Stimulated activated CD4-positive, alpha-beta T cell treated with anti-CD3 and anti-CD28 coated beads, TNF-alpha, amount 100 ng/mL, for 24 hours (primary cell): ENCODE results near the gene GFRA1.
"Not testable (repeated sequence)": the region's sequence is repeated elsewhere in the genome, so short reads cannot be mapped to it uniquely, and the experiment has no call there.

Source experiments
- DNase-seq, 3 experiments: peaks; one replicate each; pipeline ENCODE4 v3.0.0-alpha.2; 2020; ENCODE audit warnings: low read depth in 3 of 3

GFRA1 gene

DNA sequence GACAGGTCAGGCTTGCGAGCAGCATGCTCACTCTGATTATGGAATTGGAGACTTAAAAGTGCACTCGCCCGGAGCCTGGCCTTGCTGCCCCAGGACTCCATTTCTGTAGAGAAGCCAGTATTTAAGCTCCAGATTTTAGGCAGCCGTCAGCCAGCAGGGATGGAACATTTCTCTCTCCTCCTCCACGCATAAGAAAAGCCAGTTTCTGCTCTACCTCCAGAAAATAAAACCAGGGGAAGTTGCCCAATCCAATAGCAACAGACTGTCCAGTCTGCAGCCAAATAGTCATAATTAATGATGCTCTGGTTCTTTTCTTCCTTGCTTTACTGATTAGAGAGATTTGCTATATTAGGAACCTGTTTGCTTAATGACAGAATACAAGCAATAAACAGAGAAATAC is 203.2 kb downstream of the GFRA1 start:
- no peak for DNase-seq

GRCh38 chr10:116067825-116068224 is 205.2 kb downstream of the GFRA1 start:
- DNase-seq: no peak

- DNase-seq: no peak
These were observed 209.9 kb downstream of the GFRA1 start for GRCh38 chr10:116063107-116063506.

- no peak for DNase-seq
These were observed 212.1 kb downstream of the GFRA1 start for GRCh38 chr10:116060864-116061263.

GRCh38 chr10:116059320-116059719 is 213.7 kb downstream of the GFRA1 start:
- no peak for DNase-seq

GRCh38 chr10:116056445-116057293 is 216.3 kb downstream of the GFRA1 start:
- DNase-seq: no peak

- DNase-seq: no peak
These were observed 217.1 kb downstream of the GFRA1 start for GRCh38 chr10:116055917-116056252.

DNA sequence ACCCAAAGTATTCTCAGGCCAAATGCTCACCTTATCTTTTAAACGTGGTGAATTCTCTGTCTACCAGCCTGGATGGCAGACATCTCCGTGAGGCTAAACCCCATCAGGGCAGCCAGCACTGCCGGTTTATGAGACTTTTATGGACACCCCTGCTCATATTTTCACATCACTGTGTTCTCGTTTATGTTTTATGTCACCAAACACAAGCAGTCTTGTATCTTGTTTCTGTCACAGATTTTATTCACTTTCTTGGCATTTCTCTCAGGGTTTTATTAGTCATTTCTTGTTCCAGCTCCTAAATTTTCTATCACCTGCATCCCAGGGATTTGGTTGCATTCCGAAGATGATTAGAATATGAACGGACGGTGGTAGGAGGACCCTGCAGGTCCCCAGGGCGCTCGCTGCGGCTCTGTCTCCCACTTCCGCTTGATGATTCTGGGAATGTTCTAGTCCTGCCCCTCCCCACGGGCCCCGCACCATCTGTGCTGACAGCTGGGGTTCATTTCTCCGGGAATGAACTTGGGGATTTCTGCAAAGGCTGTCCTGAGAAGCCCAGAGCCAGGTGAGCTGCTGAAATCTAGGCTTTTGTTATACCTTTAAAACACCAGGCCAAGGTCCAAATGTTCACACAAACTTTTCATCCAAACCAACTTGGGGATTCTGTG is 217.6 kb downstream of the GFRA1 start:
- DNase-seq: no peak

GRCh38 chr10:116053910-116054309 is 219.1 kb downstream of the GFRA1 start:
- no peak for DNase-seq

DNA sequence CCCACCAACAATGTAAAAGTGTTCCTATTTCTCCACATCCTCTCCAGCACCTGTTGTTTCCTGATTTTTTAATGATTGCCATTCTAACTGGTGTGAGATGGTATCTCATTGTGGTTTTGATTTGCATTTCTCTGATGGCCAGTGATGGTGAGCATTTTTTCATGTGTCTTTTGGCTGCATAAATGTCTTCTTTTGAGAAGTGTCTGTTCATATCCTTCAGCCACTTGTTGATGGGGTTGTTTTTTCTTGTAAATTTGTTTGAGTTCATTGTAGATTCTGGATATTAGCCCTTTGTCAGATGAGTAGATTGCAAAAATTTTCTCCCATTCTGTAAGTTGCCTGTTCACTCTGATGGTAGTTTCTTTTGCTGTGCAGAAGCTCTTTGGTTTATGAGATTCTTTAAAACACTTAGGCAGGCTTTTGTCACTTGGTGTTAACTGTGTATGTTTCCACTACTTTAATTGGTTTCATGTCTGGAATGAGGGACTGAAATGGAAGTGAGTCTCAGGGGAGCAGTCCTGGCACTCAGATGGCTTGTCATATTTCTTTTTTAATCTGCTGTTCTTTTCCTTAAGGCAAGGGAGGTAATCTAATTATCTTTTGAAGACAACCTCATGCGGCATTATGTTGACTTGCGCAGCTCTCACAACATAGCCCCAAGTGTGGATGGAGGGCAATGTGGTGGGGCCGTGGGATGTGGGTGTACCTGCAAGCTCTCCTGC is 219.8 kb downstream of the GFRA1 start:
- not testable (repeated sequence) for DNase-seq

DNA sequence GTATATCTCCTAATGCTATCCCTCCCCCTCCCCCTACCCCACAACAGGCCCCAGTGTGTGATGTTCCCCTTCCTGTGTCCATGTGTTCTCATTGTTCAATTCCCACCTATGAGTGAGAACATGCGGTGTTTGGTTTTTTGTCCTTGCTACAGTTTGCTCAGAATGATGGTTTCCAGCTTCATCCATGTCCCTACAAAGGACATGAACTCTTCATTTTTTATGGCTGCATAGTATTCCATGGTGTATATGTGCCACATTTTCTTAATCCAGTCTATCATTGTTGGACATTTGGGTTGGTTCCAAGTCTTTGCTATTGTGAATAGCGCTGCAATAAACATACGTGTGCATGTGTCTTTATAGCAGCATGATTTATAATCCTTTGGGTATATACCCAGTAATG is 220.5 kb downstream of the GFRA1 start:
- DNase-seq: not testable (repeated sequence)

- DNase-seq: no peak
These were observed 223.1 kb downstream of the GFRA1 start for GRCh38 chr10:116049974-116050304.

DNA sequence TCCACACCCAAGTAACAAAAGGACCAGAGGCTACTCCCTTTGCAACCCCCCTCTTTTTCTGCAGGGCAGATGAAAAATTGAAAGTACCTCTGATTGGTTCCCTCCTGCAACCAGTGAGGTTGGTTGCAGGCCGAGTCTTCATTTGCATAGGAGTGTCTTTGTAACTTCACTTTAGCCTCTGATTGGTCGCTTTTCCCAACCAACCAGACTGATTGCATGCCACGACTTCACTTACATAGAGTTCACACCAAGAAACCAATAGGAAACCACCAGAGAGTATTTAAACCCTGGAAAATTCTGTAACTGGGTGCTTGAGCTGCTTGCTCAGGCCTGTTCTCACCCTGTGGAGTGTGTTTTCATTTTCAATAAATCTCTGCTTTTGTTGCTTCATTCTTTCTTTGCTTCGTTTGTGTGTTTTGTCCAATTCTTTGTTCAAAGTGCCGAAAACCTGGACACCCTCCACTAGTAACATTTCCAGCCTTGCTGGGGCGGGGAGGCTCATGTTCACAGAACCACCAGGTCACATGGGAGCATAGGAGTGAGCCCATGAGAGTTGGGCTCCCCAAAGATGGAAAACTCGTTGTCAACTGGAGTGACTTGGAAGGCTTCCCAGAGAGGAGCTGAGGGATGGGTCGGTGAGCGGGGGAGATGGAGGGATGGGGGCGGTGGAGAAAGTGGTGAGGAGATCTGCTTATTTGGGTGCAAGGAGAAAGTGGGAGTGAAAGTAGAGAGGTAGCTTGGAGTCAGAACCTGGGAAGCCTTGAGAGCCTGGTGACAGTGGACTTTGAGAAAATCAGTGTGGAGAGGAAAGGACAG is 223.6 kb downstream of the GFRA1 start:
- no peak for DNase-seq

DNA sequence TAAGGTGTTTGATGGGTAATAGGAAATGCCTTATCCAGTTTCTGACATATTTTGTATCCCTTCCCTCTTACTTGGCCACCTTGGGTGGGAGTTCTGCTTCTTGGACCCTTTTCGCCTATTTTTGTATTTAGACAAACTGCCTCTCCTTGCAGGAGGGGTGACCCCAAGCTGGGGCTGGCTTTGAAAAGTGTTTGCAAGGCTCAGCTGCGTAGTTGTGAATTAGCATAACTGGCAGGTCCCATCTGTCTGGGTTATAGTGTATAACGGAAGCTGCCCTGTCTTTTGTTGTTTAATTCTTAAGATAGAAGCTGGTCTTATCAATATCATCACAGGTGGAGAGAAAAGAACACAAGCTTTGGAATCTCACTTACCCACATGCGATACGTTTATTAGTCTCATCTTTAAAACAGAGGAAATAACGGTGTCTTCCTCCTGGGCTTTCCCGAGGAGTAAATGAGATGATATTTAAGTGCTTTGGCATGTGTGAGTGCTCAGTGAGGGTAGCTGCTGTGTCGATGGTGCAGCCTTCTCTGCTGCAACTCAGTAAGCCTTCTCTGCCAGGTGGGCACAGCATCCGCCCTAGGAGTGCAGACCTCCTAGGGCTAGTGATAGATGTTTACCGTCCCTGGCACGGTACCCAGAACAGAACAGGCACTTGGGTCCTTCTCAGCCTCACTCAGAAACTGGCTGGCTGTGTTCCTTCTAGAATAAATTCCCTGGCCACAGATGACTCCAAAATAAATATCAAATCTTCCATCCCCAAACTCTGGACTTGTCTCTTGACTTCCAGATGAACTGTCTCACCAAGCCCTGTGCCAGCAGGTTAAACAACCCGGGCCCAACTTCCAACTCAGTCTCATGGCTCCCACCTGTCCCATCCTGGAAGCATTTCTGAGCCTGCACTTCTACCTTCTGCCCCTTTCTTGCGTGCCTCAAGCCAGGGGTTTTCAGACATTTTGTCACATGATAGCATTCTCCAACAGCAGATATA is 227.3 kb downstream of the GFRA1 start:
- no peak for DNase-seq

- DNase-seq: no peak
These were observed 228.2 kb downstream of the GFRA1 start for GRCh38 chr10:116044801-116045248.

DNA sequence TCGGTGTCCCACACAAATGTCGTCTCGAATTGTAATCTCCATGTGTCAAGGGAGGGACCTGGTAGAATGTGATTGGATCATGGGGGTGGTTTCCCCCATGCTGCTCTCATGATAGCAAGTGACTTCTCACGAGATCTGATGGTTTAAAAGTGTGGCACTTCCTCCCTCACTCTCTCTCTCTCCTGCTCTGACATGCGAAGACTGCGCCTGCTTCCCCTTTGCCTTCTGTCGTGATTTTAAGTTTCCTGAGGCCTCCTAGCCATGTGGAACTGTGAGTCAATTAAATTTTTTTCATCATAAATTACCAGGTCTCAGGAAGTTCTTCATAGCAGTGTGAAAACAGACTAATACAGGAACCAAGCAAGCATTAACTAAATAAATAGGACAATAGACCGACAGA is 229.1 kb downstream of the GFRA1 start:
- DNase-seq: no peak

DNA sequence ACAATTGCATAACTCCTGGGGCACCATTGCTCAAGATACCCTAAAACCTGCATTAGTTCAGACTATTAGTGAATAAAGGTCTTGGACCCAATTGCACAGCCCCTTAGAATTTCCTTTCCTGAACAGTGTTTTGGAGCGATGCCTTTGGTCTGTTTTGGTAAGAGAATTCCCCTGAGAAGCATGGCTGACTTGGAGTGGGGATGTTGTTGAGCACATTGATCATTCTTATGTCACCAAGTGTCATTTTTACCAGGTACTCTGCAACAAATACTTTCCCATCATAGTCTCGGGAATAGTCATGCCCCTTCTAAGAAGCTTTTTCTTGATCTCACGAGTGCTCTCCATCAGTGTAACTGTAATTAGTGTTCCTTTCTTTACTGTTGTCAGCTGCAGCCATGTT is 229.7 kb downstream of the GFRA1 start:
- DNase-seq: no peak

DNA sequence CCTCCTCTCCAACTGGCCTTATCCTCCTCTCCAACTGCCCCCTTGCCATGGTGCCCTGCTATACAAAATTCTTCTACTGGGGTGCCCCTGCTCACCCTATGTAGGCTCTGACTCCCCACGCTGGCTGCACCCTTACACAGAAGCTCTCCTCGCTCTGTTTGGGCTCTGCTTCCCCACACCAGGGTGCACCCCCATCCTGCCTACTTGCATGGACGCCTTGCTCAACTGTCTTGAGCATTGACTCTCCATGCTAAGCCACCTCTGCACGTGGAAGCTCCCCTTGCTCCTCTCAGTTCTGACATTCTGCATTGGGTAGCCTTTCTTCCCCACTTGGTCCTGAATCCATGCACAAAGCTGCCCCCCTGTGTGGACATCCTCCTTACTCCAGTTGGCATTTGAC is 231.1 kb downstream of the GFRA1 start:
- DNase-seq: no peak

- DNase-seq: no peak
These were observed 233.4 kb downstream of the GFRA1 start for GRCh38 chr10:116039612-116040011.

DNA sequence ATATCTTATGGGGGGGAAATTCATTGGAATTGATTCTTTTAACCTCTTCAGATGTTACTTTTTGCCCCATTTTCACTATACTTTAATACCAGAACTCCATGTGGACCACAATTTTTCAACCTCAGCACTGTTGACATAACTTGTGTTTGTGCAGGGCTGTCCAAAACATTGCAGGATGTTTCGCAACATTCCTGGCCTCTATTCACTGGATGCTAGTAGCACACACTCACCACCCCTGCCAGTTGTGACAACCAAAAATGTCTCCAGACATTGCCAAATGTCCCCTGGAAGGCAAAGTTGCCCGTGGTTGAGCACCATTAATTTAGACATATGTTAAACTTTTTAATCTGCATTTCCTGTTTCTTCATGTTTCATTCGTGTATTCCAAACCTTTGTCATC is 234.7 kb downstream of the GFRA1 start:
- no peak for DNase-seq

DNA sequence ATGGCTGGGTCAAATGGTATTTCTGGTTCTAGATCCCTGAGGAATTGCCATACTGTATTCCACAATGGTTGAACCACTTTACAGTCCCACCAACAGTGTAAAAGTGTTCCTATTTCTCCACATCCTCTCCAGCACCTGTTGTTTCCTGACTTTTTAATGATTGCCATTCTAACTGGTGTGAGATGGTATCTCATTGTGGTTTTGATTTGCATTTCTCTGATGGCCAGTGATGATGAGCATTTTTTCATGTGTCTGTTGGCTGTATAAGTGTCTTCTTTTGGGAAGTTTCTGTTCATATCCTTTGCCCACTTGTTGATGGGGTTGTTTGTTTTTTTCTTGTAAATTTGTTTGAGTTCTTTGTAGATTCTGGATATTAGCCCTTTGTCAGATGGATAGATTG is 237.6 kb downstream of the GFRA1 start:
- DNase-seq: not testable (repeated sequence)
